Measurements from ENCODE around the gene CAMTA1.
"Not testable (repeated sequence)": the region's sequence is repeated elsewhere in the genome, so short reads cannot be mapped to it uniquely, and the experiment has no call there.

CAMTA1 gene

GRCh38 chr1:7409278-7409677 lies 624.0 kb downstream of the CAMTA1 start:
- DNase-seq (ENCODE audit: low spot score): no peak

GRCh38 chr1:7410156-7410555 lies 624.9 kb downstream of the CAMTA1 start:
- no peak for DNase-seq (ENCODE audit: low spot score)

GRCh38 chr1:7417618-7418017 lies 632.4 kb downstream of the CAMTA1 start:
- DNase-seq (ENCODE audit: low spot score): not testable (repeated sequence)

GRCh38 chr1:7418442-7419080 lies 633.3 kb downstream of the CAMTA1 start:
- no peak for DNase-seq (ENCODE audit: low spot score)

- no peak for DNase-seq (ENCODE audit: low spot score)
Measured at GRCh38 chr1:7420098-7420445, 634.8 kb downstream of the CAMTA1 start.

- no peak for DNase-seq (ENCODE audit: low spot score)
Measured at GRCh38 chr1:7420470-7421100, 635.3 kb downstream of the CAMTA1 start.

GRCh38 chr1:7421471-7422075 lies 636.3 kb downstream of the CAMTA1 start:
- no peak for DNase-seq (ENCODE audit: low spot score)

- DNase-seq (ENCODE audit: low spot score): no peak
Measured at GRCh38 chr1:7422081-7422480, 636.8 kb downstream of the CAMTA1 start.

- no peak for DNase-seq (ENCODE audit: low spot score)
Measured at GRCh38 chr1:7422561-7422960, 637.3 kb downstream of the CAMTA1 start.

- no peak for DNase-seq (ENCODE audit: low spot score)
Measured at GRCh38 chr1:7422966-7423365, 637.7 kb downstream of the CAMTA1 start.

- peak; percentile 59 for DNase-seq (ENCODE audit: low spot score)
Measured at GRCh38 chr1:7424352-7424890, 639.2 kb downstream of the CAMTA1 start.

- DNase-seq (ENCODE audit: low spot score): no peak
Measured at GRCh38 chr1:7425229-7425628, 640.0 kb downstream of the CAMTA1 start.

- DNase-seq (ENCODE audit: low spot score): no peak
Measured at GRCh38 chr1:7425771-7426170, 640.5 kb downstream of the CAMTA1 start.

- peak; percentile 57 for DNase-seq (ENCODE audit: low spot score)
Measured at GRCh38 chr1:7426780-7427604, 641.7 kb downstream of the CAMTA1 start.

- DNase-seq (ENCODE audit: low spot score): peak; percentile 52
Measured at GRCh38 chr1:7427605-7428300, 642.5 kb downstream of the CAMTA1 start.

GRCh38 chr1:7429290-7429689 lies 644.0 kb downstream of the CAMTA1 start:
- no peak for DNase-seq (ENCODE audit: low spot score)

GRCh38 chr1:7430047-7430608 lies 644.9 kb downstream of the CAMTA1 start:
- DNase-seq (ENCODE audit: low spot score): no peak

GRCh38 chr1:7430691-7431090 lies 645.4 kb downstream of the CAMTA1 start:
- no peak for DNase-seq (ENCODE audit: low spot score)

- no peak for DNase-seq (ENCODE audit: low spot score)
Measured at GRCh38 chr1:7432102-7432899, 647.0 kb downstream of the CAMTA1 start.

- DNase-seq (ENCODE audit: low spot score): no peak
Measured at GRCh38 chr1:7432900-7433380, 647.7 kb downstream of the CAMTA1 start.

GRCh38 chr1:7434566-7434965 lies 649.3 kb downstream of the CAMTA1 start:
- no peak for DNase-seq (ENCODE audit: low spot score)
